Measurements from ENCODE around the gene PLA2G2F. TPM values are rescaled to one million over a fixed set of nuclear protein-coding genes. Genes with fewer than 3 reads are reported as not detected.

Gene PLA2G2F
- total RNA-seq, 4 donors from 2014 or later = 0.32 TPM; not detected in 3

DNA sequence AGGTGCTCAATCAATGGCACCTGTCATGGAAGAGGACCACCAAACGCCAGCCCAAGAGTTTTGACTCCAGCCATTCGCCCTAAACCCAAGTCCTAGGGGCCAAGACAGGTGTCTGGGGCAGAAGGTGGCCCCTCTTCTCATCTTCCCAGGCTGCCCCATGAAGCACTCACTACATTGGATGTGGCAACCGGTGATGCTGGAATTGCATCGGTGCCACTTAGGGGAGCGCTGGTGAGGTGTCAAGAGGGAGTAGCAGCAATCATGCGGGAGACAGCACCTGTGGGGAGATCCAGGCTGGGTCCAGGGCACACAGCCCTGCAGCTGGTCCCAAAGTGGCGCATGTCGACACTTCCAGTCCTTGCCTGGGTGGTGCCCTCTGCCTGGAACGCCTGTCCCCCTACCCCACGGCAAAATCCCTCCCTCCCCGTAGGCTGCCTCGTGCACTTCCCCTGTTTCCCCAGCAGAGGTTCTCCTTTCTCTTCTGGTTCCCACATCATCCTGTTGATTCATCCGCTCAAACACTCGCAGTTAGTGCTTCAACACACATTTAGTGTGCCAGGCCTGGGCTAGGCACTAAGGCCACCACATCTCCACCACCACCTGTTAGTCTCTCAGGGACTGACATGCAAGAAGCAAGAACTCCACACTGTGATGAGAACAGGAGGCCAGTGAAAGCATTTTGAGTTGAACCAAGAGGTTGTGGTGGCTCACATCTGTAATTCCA is 38.3 kb upstream of the PLA2G2F start:
- Histone ChIP-seq H3K27ac (no peak overlapping the region), H3K4me1 (no peaks in the 10 kb centered on the region), H3K4me3 (no peak overlapping the region), H3K9me3 (no peaks in the 10 kb centered on the region), H3K36me3 (no peaks in the 10 kb centered on the region), H3K27me3 (no peaks in the 10 kb centered on the region)
- intact Hi-C loops (cut with DNase I; ENCODE audit: low total_unique reads) = no loop called here
- peak; percentile 46 for DNase-seq
- in situ Hi-C loops (cut with MboI; ENCODE audit: low pct_ligation_motif_present in 1 of 4, low pct_unique_long_range_greater_than_20kb in 1 of 4, low sequenced_read_pairs in 3 of 4) = no loop called here
- 13 to 43% methylated on average over 3 to 14 of the region's 14 CpGs for WGBS, 2 donors (ENCODE audit: low coverage in 1 of 2)
- TF ChIP-seq CTCF (IDR thresholded peaks at IDR 0.05) (peak; percentile 74 to 87 (median 77)), EP300 (IDR thresholded peaks at IDR 0.05; ENCODE audit: low read depth) (no peak), POLR2A (IDR thresholded peaks at IDR 0.05) (no peak), POLR2AphosphoS5 (IDR thresholded peaks at IDR 0.05) (no peak)

GRCh38 chr1:20102875-20103274 is 36.2 kb upstream of the PLA2G2F start:
- intact Hi-C loops (cut with DNase I; ENCODE audit: low total_unique reads) = no loop called here
- Histone ChIP-seq H3K4me1 (no peaks in the 10 kb centered on the region), H3K9me3 (no peaks in the 10 kb centered on the region), H3K27ac (no peak overlapping the region), H3K36me3 (no peaks in the 10 kb centered on the region), H3K4me3 (no peak overlapping the region), H3K27me3 (no peaks in the 10 kb centered on the region)
- WGBS, 2 donors (ENCODE audit: low coverage in 1 of 2) = 65% methylated on average over 1 of the region's 1 CpG; no CpG with 5 or more reads in 1 of the 2 donors
- peak in 1 of 3 donors; percentile 15 for TF ChIP-seq POLR2AphosphoS5 (IDR thresholded peaks at IDR 0.05)
- TF ChIP-seq EP300 (IDR thresholded peaks at IDR 0.05; ENCODE audit: low read depth) = no peak
- no peak for TF ChIP-seq CTCF (IDR thresholded peaks at IDR 0.05)
- in situ Hi-C loops (cut with MboI; ENCODE audit: low pct_ligation_motif_present in 1 of 4, low pct_unique_long_range_greater_than_20kb in 1 of 4, low sequenced_read_pairs in 3 of 4) = no loop called here
- DNase-seq = no peak

- Histone ChIP-seq H3K4me3 (no peak overlapping the region), H3K9me3 (no peaks in the 10 kb centered on the region), H3K27ac (no peak overlapping the region), H3K36me3 (no peaks in the 10 kb centered on the region), H3K27me3 (no peaks in the 10 kb centered on the region), H3K4me1 (no peaks in the 10 kb centered on the region)
- in situ Hi-C loops (cut with MboI; ENCODE audit: low pct_ligation_motif_present in 1 of 4, low pct_unique_long_range_greater_than_20kb in 1 of 4, low sequenced_read_pairs in 3 of 4) (no loop called here), intact Hi-C loops (cut with DNase I; ENCODE audit: low total_unique reads) (no loop called here)
- DNase-seq = no peak
- 38 to 53% methylated on average over 1 of the region's 1 CpG for WGBS, 2 donors (ENCODE audit: low coverage in 1 of 2)
- TF ChIP-seq CTCF (IDR thresholded peaks at IDR 0.05) (no peak), EP300 (IDR thresholded peaks at IDR 0.05; ENCODE audit: low read depth) (no peak), POLR2A (IDR thresholded peaks at IDR 0.05) (no peak), POLR2AphosphoS5 (IDR thresholded peaks at IDR 0.05) (no peak)
These were observed 33.3 kb upstream of the PLA2G2F start for GRCh38 chr1:20105856-20106255.

DNA sequence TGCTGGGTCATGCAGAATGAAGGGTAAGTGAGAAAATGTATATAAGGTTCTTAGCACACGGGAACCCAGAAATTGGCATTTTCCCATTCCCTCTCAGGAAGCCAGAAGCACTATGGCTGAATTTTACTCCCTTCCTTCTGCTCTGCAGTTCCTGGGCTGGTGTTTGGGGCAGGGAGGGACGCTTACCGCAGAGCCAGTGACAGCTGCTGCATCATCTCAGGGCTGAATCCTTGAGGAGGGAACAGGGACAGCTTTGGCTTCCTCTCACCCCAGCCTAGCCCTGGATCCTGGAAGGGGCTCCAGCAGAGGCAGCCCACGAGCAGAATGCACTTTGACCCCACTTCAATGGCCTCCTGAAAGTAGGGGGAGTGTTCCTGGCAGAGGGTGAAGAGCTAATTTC is 31.8 kb upstream of the PLA2G2F start:
- H3K4me1 ChIP-seq = no peaks in the 10 kb centered on the region
- intact Hi-C loops (cut with DNase I; ENCODE audit: low total_unique reads) = no loop called here
- H3K4me3 ChIP-seq = no peak overlapping the region
- TF ChIP-seq EP300 (IDR thresholded peaks at IDR 0.05; ENCODE audit: low read depth) (no peak), CTCF (IDR thresholded peaks at IDR 0.05) (no peak), POLR2A (IDR thresholded peaks at IDR 0.05) (no peak), POLR2AphosphoS5 (IDR thresholded peaks at IDR 0.05) (no peak)
- in situ Hi-C loops (cut with MboI; ENCODE audit: low pct_ligation_motif_present in 1 of 4, low pct_unique_long_range_greater_than_20kb in 1 of 4, low sequenced_read_pairs in 3 of 4) = no loop called here
- no peaks in the 10 kb centered on the region for H3K9me3 ChIP-seq
- no peaks in the 10 kb centered on the region for H3K27me3 ChIP-seq
- DNase-seq = no peak
- no peak overlapping the region for H3K27ac ChIP-seq
- no peaks in the 10 kb centered on the region for H3K36me3 ChIP-seq
- 39 to 79% methylated on average over 2 to 4 of the region's 4 CpGs for WGBS, 2 donors (ENCODE audit: low coverage in 1 of 2)

Data from transverse colon (tissue), 4 donors.